Activated CD4-positive, alpha-beta T cell treated with anti-CD3 and anti-CD28 coated beads, Interleukin-2, amount 50 U/mL, for 24 hours (primary cell): Measurements from ENCODE around the gene VPS13D.
"Not testable (repeated sequence)": the region's sequence is repeated elsewhere in the genome, so short reads cannot be mapped to it uniquely, and the experiment has no call there.

ENCODE experiments used
- DNase-seq, 2 donors: peaks; one replicate each; pipeline ENCODE4 v3.0.0-alpha.2; 2020; ENCODE audit warnings: low read depth in 1 of 2, low spot score in 1 of 2

Gene VPS13D

DNA sequence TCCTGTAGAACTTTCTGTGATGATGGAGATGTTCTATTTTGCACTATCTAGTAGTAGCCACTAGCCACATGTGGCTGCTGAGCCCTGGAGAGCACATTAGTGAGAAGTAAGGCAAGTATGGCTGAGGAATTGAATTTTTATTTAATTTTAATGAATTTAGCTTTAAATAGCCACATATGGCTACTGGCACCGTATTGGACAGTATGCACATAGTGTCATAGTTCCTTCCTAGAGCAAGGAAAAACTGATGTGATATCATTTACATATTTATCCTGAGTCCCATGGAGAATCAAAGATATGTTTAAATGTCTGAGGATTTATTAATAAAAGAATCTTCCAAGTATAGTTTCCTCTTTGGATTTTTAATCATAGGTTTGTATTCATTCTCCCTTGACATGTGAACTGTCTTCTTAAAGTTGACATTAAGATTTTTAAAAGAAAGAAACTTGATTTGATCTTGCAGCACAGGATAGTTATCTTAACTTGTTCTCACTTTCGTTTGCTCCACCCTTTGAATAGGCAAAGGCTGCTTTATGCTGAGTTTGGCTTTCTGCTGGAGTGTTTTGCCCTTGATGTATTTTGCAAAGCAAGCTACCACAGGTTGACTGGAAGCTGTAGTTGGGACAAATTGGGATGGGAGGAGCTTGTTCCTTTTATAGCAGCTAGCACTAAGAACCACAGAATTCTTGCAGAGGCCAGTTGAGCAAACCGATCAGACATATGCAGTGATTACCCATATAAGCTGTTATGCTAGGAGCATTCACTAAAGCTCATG, 129.7 kb downstream of the VPS13D start:
- DNase-seq = no peak

DNA sequence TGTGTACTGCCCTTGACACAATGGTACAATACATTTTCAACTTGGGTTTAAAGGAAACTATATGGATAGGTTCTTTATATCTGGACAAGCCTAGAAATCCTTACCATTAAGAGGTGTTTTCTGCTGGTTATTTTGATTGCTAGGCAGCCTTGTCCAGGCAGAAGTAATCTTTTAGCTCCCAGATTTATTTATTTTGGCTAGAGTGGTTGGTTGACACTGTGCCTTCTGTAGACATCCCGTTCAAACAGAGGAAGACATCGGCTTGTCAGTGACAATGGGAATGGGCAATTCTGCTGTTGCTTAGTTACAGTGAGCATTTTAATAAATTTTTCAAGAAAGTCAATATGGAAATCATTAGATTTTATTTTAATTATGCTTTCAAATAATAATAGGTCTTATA, 138.8 kb downstream of the VPS13D start:
- DNase-seq = no peak

DNA sequence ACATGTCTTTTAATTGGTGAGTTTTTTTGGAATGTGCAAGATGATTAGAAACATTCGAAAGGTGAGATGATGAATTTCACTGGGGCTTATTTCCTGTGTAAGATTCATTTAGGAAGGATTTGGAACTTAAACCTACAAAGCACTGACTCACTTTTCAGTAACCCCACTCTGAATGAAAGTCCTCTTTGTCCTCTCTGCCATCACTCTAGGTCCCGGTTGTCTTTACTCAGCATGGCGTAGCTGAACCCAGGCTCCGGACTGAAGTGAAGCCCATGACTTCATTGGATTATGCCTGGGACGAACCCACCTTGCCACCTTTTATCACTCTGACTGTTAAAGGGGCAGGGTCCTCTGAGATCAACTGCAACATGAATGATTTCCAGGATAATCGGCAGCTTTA, 139.4 kb downstream of the VPS13D start:
- DNase-seq = no peak

DNA sequence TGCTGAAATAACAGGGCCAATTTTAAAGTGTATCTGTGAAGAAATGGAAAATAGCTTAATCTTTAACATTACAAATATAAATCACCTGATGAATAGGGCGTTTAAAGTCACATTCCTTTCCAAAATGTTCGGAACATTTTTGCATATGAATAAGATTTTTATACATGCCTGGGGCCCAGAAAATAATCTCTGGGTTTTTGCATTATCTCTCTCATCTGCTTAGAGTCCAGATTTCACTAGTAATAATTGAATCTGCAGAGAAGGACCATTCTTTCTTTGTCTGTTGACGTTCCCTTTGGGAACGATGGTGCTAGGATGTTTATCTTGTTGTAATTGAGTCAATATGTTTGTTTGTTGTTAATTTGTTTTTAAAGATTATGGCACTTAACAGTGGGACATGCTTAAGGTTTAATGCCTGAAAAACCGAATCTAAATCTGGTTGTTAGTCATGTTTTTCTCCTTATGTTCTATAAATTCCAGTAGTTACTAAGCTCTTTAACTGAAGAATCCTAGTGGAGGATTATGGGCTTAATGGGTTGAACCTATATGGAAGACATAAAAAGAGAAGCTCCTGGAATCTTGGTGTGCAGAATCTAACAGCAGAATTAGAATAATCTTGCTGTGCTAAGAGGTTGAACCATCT, 140.6 kb downstream of the VPS13D start:
- no peak for DNase-seq

DNA sequence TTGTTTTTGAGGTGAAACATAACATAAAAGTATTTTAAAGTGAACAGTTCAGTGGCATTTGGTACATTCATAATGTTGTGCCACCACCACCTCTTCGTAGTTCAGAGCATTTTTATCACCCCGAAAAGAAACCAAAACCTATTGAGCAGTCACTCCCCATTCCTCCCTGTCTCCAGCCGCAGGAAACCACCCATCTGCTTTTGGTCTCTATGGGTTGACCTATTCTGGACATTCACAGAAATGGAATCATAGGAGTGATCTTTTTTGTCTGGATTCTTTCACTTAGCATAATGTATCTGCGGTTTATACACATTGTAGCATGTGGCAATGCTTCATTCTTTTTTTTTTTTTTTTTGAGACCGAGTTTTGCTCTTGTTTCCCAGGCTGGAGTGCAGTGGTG, 141.2 kb downstream of the VPS13D start:
- no peak for DNase-seq

DNA sequence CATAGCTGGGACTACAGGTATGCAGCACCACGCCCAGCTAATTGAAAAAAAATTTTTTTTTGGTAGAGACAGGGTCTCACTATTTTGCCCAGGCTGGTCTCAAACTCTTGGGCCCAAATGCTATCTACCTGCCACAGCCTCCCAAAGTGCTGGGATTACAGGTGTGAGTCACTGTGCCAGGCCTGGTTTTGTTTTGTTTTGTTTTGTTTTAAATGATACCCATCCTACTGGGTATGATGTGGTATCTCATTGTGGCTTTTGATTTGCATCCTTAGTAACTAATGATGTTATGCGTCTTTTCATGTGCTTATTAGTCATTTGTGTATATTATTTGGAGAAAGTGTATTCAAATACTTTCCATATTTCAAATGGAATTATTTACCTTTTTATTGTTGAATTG, 142.3 kb downstream of the VPS13D start:
- no peak for DNase-seq

DNA sequence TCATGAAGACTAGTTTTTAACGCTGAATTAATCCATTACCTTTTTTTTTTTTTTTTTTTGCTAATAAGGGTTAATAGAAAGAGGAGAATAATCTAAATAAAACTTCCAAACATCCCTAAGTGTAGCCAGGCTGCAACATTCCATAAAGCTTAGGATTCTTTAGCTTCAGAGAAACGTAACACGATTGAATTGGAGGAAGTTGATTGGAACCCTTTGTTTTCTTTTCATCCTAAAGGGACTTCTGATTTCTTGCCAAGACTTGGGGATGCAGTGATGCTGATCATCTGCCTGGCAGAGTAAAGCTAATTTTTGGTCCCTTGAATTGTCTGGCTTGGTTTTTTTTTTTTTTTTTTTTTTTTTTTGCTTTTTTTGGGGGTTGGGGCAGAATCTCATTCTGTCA, 142.9 kb downstream of the VPS13D start:
- DNase-seq = no peak

DNA sequence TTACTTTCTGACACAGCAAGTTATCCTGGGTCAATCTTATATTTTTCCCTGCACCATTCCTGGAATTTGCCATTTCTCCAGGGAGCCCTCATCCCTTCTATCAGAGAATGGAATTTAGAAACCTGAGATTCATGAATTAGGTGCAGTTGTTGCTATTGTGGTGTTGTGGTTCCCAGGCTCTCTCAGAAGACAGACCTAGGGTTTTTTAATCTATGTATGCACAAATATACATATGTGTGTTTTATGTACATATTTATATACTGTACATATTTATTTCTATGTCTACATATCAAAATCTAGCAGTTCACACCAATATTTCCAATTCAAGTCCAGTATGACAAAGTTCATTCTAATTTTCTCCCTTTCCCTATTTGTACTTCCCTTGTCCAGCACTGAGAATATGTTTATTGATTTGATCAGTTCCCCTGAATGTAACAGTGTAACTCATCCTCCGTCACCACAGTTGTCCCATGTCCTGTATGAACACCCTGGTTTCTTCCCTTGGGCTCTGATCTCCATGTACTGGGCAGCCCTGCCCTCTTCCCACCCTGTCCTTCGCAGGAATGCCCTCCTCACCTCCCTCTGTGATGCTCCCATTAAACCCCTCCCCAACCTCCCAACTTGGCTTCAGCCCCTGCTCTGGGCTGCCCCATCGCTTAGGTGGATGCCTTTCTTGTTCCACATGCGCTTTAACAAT, 145.5 kb downstream of the VPS13D start:
- DNase-seq = no peak

DNA sequence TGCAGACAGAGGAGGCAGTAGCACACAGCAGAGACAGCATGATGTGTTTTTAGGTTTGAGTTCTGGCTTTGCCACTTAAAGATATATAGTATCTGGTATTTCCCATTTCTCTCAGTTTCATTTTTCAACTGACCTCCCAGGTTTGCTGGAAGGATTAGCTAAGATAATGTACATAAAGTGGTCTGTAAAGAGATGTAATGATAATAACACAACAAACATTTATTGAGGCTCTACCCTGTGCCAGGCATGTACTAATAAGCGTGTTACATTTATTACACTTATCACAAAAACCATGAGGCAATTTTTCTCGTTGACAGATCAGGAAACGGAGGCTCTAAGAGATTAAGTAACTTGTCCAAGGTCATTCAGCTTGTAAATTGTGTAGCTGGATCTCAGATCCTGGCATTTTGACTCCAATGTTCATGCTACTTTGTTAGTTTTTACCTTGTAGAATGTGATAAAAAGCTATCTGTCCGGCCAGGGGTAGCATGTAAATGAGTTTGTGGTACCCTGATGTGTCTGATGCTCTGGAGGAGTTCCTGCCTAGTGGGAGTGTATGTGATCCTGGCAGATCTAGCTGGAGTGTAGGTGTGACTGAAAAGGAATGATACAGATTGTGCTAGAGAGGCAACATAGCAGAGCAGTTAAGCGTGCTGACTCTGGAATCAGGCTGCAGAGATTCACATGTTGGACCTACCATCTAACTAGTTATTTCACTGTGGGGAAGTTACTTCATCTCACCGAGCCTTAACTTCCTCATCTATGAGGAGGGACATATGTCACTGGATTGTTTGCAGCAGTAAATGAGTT, 146.6 kb downstream of the VPS13D start:
- DNase-seq = no peak

DNA sequence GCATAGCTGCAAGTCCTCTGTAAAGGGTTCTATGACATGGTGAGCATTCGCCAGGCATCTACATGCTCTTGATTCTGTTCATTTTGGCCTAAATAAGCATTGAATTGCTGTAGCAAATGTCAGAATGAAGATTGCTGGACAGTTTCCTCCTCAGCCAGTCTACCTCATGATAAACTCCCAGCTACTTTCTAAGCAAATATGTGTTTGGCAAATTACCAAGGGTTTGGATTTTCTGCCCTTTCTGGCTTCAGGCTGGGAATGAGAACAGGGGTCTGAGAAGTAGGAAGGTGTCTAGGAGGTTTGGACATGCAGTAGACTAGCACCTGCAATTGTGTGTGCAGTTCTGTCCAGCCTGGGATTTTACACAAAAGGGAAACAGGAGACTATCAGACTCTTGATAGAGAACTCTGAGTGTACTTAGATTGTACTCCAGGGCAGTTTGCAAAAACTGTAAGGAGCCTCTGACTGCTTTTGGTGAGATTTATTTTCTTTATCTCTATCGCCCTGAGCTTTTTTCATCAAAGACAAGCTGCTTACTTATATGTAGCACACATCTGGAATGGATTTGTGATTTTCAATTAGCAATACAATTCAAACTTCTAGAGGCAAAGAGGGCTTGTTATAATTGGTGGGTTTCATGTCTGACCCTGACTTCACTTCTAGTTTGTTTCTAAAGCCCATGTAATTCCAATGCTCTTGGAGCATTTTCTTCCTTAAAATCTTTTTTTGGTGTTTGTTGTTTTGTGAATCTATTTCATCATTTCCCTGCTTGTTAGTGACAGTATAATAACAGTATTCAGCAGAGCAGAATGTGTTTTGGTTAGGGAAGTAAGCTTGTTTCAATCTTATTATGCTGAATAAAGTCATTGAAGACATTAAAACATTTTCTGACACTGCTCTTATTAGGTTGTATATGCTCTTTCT, 150.8 kb downstream of the VPS13D start:
- DNase-seq = no peak

DNA sequence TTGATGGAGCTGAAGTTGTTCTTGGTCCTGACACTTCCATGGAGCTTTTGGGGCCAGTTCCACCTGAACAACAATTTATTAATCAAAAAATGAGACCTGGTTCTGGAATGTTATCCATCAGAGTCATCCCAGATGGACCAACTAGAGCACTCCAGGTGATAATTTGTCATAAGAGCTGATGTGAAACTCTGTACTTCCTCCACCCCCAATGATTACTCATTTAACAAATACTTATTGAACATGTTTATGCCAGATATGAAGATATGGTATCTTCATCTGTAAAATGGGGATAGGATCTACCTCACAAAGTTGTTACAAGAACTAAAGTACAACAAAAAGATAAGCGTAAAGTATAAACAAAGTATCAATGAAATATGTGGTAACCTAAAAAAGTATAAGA, 153.2 kb downstream of the VPS13D start:
- DNase-seq = no peak

DNA sequence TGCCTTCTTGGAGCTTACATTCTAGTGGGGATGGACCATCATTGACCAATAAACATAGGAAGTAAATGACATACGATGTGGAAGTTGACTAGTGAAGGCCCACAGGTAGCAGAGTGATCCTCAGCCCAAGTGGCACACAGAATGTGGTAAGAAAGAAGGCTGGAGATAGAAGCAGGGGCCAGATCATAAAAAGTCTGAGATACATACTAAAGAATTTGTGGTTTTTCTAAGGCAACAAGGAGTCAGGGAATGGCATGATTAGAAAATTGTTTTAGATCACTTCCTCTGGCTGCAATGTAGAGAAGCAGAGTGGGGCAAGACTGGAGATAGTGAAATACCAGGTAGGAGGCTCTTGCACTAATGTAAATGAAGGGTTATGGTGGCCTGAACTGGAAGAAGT, 154.0 kb downstream of the VPS13D start:
- no peak for DNase-seq

DNA sequence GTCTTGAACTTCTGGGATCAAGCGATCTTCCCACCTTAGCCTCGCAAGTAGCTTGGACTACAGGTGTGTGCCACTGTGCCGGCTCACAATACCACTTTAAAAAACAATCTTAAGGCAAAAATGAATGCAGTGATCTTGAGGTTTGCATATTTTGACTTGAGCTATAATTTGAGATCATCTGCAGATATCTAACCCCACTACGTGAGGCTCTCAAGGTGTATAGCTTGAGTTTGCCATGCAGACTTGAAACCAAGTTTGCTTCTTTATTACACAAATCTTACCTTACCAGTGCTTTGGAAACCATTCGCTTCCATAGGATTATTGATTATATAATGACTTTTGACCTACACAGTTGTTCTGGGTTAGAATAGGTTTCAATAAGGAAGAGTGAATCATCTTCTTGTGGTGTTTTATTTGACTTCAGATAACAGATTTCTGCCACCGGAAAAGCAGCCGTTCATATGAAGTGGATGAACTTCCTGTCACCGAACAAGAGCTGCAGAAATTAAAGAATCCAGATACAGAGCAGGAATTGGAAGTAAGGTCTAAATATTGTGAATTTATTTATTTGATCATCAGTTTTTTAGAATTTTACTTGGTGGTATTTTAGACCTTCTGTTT, 155.1 kb downstream of the VPS13D start:
- DNase-seq = no peak

DNA sequence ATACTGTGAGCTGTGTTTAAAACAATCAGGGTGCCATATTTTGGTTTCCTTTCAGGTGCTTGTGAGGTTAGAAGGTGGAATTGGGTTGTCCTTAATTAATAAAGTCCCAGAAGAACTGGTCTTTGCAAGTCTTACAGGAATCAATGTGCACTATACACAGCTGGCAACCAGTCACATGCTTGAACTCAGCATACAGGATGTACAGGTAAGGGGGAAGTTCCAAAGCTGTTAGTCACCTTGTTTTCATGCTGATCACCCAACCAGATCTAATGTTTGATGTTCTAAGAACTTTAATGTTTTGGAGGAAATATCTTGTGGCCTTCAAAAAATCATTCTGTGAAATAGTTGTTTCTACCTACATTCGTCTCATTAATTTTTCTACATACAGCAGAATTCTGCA, 156.3 kb downstream of the VPS13D start:
- peak in 1 of 2 donors; percentile 19 for DNase-seq

DNA sequence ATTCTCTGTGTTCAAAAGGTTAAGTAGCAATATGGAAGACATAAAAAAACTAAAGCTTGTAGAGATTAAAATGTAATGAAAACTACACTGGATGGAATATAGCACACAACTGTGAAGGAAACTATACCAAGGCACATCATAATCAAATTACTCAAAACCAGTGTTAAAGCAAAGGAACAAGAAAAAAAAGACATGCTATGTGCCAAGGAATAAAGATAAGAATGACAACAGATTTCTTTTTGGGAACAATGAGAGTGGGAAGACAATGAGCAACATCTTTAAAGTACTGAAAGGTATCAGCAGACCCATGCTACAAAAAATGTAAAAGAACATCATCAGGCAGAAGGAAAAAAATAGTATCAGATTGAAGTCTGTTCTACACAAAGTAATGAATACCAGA, 157.8 kb downstream of the VPS13D start:
- DNase-seq = no peak

DNA sequence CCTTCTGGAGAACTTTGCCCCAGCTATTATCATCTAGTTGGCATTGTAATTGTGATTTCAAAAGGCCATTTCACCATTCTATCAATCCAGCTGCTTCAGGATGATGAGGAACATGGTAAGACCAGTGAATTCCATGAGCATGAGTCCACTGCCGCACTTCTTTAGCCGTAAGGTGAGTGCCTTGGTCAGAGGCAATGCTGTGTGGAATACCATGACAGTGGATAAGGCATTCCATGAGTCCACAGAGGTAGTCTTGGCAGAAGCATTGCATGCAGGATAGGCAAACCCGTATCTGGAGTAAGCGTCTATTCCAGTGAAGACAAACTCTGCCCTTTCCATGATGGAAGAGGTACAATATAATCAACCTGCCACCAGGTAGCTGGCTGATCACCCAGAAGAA, 160.5 kb downstream of the VPS13D start:
- not testable (repeated sequence) for DNase-seq

DNA sequence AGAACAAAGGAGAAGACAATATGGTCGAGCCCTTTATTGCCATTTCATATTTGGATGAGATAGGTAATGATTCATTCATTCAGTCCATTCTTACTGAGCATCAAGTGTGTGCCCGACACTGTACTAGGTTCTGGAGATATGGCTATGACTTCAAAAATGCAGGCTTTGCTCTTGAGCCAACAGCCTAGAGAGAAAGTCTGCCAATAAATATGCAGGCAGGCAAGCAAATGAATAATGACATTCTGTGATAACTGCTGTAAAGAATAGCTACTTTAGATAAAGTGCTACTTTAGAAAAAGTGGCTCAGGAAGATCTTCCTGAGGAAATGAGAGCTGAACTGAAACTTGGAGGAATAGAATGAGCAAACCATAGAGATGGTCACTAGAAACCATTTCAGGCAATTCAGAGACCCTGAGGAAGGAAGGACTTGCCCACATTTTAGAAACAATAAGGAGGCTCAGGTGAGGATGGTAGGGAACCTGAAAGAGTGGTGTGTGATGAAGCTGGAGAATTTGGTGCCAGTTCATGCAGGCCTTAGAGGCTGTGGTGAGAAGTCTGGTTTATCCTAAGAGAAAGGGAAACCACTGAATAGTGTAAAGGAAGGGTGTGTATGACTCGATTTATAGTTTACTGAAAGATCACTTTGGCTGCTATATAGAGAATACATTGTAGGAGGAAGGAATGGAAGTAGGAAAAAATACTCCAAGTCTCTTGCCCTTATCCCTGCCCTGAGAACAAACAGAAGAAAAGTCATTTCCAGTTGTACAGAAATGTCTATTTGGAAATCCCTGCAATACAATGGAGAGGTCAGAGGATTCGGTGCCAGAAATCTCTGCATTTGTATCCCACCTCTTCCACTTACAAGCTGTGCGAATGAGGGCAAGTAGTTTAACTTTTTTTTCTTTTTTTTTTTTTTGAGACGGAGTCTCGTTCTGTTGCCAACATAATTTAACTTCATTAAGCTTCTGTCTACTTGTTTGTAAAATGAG, 167.9 kb downstream of the VPS13D start:
- DNase-seq = no peak

DNA sequence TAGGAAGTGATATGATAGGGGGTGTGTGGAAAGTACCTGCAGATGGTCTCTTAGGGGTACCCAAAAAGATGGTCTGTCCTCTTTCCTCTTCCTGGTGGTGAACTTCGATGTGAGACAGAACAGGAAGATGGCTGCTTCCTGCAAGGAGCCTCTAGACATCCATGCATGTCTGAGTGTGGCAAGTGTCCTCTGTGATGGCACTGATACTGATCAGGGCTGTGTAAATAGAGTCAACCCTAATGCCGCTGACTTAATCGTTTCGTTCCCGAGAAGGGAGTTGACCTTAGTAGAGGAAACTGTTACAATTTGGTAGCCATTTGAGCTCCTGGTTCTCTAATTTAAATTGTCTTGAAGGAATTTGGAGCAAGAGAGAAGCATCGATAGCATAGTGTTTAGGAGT, 168.6 kb downstream of the VPS13D start:
- DNase-seq = no peak
